Cortex of kidney (tissue), 1 donor: Measurements from ENCODE around the gene ZKSCAN8.

Experiments
- DNase-seq: peaks from one replicate; lab custom pipeline; 2025; lab: John Stamatoyannopoulos, UW

Gene ZKSCAN8

DNA sequence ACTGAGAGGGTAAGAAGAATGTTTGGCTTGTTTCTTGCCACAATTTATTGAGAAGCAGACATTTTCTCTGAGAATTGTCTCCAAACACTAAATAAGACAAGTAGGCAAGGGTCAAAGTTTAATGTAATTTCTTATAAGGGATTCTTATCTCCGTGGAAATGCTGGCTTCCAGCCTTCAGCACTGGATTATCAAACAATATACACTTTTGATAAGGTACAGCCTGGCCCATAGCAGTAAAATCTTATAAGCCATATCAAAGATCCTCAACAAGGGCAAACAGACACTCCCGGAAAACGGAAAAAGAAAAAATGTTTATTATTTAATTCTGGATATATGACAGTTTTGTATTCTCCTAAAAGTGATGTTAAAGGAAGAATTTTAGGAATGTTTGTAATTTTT is 64.8 kb downstream of the ZKSCAN8 start:
- no peak for DNase-seq

DNA sequence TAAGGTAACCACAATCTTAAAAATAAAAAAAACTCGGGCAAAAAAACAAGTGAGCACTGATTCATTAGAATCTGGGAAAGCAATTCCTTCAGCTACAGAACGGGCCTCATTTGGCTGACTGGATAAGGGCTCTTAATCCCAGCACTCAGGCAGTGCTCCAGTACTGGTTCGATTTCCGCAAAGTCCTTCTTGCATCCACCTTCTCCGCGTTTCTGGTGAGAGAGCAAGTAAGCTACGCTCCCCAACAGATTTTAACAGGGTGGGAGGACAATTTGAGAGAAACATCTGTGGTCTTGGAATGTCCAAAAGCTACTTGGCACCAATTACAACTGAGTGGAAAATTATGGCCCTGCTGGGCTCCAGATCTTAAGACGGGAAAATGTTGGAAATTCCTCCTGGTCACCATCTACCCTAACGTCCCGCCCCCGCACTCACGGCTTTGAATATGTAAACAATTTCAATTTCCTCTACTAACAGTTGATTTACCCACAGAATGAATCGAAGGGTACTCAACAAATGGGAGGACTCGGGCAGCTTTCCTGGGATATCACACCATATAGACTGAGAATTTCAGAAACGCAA is 65.3 kb downstream of the ZKSCAN8 start:
- DNase-seq, result no peak

DNA sequence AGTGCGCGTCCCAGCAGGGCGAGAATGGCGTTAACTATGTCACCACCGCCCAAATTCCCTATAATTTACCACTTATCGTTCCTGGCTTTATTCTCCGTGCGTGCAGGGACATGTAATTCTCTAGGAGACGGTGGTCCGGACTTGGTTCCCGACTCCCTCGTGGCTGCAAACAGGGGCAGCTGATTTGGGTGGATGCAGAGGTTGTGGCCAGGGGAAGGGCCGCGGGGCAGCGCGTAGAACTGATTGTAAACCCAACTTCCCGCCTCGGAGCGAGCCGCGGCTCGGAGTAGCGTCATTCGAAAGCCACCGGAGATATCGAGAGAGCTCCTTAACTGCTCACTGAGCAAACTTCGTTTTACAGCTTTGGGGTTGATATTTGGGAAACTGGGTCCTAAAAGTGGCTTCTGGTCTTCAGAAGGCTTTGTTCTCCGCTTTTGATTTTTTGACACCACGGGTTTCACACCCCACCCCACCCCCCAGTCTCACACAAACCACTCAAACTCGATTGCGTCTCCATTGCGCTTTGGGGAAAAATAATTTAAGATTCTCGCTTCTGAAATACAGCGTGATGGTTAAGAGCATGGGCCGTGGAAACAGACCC is 65.9 kb downstream of the ZKSCAN8 start:
- DNase-seq, result no peak

DNA sequence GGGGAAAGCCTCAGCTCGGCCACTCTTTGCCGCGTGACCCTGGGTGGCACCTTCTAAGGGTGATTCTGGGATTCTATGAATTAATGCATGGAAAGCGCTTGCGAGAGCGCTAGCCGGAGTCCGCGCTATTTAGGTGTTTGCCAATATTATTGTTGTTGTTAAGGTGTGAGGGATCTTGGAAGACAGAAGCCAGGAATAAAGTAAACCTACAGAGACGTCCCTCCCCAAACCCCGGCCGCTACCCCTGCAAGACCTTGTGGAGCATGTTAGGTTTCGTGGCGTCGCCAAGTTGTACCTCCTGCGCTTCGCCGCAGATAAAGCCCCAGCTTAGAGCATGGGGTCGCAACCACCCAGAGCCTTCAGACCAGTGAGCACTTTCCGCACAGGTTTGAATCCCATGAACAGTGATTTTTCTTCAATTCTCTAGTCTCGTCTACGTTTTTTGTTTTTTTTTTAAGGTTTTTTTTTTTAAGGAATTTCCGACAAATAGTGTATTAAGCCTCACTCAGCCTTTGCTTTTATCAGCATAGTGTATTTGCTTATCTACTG is 66.5 kb downstream of the ZKSCAN8 start:
- DNase-seq, result no peak
